Measurements from ENCODE around the gene BATF.

Gene BATF

DNA sequence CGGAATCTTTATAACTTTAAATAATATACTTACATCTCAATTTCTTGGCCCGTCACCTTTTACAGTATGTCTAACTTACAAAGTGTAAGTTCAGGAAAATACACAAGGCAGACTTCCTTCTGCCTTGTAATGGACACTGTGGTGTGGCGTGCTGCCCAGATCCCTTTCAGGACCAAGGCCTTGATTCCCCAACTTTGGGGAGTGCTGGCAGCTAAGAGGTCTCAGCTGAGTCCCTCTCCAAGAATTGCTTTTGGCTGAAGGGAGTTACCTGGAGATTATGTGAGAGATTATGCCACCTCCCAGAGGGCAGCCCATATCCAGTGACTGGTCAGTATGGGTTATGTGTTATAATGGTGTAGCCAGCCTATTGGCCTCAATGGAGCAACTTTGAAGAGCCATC, 21.2 kb upstream of the BATF start:
- DNase-seq (ENCODE audit: low read depth): no peak

DNA sequence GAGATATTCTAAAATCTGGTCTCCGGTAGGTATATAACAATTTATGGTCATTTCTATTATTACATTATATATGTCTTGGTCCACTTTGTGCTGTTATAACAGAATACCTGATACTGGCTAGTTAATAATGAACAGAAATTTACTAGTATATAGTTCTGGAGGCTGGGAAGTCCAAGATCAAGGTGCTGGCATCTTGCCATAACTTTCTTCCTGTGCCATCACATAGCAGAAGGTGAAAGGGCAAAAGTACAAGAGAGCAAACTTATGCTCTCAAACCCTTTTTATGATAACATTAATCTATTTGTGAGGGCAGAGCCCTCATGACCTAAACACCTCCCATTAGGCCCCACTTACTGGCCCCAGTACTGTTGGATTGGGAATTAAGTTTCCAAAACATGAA, 17.9 kb upstream of the BATF start:
- no peak for DNase-seq (ENCODE audit: low read depth)

DNA sequence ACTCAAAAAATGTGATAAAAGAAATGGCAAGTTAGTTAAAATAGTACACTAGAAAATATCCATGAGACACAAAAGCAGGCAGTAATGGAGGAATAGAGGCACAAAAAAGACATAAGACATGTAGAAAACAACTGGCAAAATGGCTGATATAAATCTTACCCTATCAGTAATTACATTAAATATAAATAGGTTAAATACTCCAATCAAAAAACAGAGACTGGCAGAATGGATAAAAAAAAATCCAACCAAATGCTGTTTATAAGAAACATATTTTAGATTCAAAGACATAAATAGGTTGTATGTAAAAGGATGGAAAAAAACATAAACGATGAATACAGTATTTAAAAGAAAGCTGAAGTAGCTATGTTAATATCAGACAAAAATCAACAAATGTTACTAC, 15.3 kb upstream of the BATF start:
- DNase-seq (ENCODE audit: low read depth): no peak

DNA sequence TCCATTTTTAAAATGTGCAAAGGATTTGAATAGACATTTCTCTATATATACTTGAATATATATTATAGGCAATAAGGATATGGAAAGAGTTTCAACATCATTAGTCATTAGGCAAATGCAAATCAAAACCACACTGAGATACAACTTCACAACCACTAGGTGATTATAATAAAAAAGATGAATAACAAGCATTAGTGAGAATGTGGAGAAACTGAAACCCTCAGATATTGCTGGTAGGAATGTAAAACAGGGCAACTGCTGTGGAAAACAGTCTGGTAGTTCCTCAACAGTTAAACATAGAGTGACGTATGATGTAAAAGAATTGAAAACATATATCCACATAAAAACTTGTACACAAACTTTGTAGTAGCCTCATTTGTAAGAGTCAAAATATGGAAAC, 11.7 kb upstream of the BATF start:
- no peak for DNase-seq (ENCODE audit: low read depth)

DNA sequence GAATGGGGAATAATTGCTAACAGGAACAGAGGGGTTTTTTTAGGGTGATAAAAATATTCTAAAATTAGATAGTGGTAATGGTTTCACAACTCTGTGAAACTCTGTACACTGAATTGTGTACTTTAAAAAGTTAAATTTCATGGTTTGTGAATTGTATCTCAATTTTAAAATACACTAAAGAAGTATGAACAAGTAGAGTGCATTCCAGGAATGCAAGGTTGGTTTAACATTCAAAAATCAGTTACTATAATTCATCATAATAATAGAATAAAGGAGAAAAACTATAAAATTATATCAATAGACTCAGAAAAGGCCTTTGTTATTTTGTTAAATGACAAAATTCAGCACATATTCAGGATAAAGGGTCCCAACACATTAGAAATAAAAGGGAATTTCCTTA, 11.1 kb upstream of the BATF start:
- no peak for DNase-seq (ENCODE audit: low read depth)

DNA sequence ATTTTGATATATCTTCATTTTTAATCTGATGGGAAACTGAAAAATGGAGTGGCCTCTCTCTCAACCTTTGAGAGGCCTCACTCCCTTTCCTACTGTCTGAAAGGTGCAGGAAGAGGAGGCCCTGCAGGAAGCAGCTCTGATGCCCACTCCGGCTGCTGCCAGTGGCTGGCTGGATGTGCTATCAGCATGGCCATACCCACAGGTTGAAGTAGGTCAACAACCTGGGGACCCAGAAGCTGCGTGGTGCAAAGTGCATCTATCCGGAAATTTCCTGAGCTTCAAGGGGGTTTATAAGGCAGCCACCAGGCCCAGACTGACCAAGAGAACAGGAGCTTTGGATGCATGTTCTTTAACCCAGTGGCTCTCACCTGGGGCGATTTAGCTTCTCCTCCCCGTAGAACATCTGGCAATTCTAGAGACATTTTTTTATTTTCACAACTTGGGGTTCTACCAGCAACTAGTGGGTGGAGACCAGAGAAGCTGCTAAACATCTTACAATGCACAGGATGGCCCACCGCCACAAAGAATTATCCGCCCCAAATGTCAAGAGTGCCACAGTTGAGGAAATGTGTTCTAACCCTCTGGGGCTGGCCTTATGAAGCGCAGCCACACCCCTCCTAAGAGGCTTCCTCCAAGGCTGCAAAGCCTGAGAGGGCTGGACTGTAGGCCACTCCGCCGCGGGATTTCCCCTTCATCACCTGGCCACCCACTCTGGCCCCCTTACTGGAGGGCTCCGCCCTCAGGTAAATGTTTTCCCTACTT, 8.2 kb upstream of the BATF start:
- no peak for DNase-seq (ENCODE audit: low read depth)

DNA sequence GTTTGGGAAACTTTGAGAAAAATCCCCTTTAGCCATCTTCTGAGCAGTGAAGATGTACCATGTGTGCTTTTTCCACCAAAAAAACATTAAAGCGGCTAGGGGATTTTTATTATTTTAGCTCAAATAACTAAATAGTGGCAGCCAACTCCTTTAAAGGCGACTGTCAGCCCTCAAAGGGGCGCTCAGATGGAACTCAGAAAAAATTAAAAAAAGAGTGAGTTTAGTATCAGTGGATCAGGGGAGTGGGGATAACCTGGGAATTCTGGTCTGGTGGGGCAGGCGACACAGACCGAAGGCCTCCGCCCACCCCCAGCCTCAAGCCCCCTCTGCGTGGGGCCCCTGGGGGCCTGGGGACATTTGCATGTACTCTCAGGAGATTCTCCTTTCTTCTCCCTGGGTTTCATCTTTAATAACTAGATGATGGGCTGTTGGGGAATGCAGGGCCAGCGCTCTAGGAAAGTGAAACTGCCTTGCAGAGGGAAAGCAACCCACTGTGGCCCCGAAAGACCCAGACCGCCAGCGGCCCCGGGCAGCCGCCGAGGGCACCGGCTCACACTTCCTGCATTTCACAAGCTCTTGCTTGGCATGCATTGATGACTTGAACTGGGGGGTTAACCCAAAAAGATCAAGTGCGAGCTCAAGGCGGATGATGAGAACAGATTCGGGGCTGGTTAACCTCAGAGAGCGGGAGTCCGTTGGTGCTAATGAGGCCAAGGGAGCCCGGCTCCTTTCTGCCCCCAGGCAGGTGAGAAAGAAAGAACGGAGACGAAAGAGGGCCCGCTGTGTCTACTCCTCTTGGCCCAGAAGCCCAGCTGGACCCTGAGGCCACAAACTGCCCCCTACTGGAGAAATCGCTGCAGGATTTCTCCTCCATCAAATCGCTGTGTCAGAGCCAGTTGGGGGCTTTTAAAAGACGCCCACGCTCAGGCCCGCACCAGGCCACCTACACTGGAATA, 7.3 kb upstream of the BATF start:
- no peak for DNase-seq (ENCODE audit: low read depth)

DNA sequence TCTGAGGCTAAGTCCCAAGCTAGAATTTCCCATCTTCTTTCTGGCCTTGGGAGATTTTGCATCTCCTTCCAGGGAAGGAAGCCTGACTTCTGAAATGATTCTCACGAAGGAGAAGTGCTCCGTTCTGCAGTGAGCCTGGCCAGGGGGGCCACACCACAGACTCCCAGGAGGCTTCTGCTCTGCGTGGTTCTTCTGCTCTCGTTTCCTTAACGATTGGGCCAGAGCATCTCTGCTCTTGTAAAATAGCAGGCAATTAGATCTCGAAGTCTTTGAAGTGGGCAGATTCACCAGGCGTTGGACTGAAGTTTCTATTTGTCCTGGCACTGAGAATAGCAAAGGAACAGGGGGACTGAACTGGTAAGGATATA, 6.7 kb upstream of the BATF start:
- no peak for DNase-seq (ENCODE audit: low read depth)

DNA sequence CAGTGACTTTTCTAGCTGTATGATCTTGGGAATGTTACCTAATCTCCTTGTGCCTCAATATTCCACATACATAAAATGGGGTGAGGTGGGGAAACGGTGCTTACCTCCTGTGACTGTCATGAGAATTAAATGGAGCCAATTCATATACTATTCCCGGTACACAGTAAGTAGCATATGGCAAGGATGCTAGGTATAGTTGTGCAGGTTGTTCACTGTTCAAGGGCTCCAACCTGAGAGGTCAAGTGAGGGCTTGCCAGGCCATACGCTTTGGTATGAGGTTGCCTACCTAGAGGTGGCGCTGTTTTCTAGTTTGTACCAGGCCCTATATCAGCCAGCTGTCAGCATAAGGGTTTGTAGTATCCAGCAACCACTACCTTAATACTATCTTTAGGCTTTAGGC, 3.6 kb upstream of the BATF start:
- DNase-seq (ENCODE audit: low read depth): no peak

DNA sequence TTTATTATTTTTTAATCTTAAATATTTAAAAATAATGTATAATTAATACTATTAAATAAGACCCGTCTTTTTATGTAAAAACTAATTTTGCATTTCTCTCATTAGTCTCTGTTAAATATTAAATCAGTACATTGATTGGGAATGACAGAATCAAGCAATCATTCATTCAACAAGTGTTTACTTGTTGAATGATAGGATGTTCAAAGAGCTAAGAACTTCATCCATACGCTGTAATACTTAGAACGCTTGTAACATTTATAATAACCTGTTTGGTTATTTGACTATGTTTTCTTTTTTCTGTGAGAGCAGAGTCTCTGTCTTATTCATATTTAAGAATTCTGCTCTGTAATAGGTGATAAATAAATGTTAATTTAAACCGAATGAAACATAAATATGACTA, 2.9 kb upstream of the BATF start:
- DNase-seq (ENCODE audit: low read depth): no peak

DNA sequence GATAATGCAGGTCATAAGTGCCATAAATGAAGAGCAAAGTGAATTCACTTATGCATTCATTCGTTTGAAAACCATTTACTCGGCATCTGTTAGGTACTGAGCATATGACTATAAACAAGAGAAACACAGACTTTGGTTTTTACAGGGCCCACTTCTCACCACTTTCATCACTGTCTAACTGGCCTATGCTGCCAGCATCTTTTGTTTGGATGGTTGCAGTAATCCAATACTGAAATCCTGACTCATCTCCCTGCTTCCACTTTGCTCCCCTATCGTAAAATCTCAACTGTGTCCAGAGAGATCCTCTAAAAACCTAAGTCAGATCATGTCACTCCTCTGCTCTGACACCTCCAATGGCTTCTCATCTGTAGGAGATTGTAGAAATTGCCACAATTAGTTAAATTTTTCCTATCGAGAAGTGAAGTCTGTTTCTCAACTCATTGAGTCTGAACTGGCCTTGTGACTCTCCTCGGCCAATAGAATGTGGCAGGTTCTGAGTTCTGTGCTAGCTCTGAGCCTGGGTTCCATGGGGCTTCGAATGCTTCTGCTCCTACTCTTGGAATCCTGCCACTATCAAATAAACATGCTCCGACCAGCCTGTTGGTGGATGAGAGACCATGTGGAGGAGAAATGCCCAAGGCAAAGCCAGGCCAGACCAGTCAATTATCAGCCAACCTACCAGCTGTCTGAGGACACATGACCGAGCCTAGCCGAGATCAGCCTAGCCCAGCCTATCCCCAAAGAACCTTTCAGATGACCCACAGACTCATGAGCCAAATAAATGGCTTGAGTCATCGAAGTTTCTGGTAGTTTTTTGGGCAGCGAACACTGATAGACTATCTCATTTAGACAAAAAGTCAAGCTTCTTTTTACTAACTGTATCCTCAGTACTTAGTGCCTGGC, 2.2 kb upstream of the BATF start:
- no peak for DNase-seq (ENCODE audit: low read depth)

DNA sequence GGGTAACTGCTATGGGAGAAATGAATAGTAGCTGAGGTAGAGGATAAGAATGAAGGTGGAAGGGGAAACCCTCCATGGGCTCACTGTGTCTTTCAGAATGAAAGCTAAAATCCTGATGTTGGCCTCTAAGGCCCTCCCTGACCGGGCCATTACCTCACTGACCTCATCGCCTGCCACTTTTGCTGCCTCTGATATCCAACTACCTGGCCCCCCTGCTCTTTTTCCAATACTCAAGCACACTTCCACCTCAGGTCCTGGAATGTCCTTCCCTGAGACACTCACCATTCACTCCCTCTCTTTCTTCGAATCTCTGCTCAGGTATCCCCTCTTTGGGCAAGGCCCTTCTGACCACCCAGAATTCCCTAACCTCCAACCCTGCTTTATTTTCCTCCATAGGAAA, 1.4 kb upstream of the BATF start:
- DNase-seq (ENCODE audit: low read depth): no peak

DNA sequence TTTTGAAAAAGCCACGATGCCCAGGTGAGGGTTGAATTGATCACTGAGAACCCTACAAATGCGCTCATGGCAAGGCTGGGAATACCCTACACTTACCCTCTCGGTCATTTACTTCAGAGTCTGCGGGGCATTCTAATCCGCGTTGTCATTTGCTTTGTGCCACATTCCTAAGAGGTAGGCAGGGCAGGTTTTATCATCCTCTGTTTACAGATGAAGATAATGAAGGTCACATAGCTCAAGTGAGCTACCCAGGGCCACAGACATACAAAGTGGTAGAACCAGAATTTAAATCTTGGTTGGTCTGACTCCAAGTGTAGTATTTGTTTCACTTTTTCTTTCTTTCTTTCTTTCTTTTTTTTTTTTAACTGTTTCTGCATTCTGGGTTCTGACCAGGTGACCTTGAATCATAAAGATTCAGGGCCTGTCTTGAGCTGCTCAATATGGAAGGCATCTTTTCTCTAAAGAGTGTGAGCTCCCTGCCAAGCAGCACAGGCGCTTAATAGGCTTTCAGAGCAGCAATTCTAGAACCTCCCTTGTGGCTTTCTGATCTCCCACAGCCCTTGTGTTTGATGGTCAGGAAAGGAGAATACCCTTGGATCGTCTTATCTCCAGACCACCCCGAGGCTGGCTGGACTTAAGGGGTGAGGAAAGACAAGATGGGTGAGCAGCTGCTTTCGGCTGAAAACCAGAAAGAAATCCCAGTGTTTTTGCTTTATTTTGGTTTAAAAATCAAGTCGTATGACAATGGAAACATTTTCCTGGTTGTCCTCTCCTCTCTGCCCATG, 662 bp upstream of the BATF start:
- no peak for DNase-seq (ENCODE audit: low read depth)

DNA sequence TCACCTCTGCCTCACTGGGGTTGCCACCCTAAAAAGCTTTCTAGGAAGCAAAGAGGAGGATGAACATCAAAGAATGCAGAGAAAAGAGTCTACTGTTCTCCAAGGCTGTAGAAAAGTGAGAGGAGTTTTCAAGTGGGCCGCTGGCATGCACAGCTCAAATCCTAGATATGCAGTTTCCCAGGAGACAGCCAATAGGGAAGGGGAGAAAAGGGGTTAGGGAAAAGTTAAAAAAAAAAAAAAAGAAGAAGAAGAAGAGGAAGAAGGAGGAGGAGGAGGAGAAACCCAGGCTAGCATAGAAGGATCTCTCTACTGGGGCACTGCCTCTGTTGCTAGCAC, 682 bp downstream of the BATF start:
- DNase-seq (ENCODE audit: low read depth): no peak

DNA sequence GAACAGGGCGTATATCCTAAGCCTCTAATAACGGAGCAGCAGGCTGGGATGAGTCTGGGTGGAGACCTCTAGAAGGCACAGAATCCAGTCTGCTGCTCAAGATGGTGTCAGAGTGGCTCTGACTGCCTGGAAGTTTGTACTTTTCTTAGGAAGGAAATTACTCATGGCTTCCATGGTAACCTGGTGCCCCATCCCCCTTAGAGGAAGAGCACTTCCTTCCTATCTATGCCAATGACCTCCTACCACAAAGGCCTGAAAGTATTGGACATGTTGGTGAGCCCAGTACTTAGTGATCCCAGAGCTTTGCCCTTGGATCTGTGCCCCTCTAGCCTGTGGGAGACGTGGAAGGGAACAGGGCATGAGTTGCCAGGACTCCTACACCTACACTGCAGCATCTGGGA, 1.5 kb downstream of the BATF start:
- DNase-seq (ENCODE audit: low read depth): no peak

DNA sequence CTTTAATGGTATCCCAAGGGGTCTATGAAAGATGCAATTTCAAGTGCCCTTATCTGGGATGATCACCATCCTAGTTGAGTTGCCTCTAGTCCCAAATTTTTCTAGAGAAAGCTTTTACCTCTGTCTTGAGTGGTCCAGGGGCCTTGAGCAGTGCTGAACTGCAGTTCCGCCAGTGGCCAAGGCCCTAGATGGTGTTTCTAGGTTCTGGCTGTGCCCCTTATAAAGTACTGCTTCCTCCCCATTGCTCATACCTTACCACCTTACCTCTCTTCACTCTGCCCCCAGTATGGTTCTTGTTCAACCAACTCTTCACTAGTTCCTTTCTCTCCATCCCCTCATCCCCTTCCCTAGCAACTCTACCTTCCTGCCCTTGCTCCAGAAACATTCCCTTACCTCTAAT, 3.7 kb downstream of the BATF start:
- DNase-seq (ENCODE audit: low read depth): no peak

DNA sequence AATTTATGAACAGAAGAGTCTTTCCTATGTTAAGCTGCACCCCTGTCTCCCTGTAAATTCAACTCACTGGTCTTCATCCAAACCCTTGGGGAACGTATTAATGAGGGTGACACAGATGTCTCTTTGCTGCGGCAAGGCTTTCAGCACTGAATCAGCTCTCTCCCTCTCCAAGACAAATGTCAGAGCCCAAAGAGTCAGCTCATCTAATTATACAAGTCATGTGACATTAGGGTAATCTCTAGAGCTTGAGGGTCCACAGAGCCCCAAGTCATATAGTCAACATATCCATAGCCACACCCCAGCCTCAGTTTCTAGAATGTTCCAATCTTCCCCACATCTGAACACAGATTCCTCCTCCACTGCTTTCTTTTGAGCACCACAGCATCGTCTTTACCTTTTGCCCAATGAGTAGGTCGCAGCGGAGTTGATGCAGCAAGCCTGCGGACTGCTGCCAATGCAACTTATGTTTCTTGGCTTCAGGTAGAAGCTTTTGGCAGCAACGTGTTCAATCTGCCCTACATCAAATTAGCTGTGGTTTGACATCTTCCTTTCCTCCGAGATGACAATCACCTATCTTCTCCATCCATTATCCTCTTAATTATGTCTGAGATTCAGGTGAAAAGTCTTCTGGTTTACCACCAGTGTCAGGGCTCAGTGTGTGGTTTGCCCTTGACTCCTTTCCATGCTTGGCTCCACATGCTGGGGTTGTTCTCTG, 5.3 kb downstream of the BATF start:
- DNase-seq (ENCODE audit: low read depth): no peak

DNA sequence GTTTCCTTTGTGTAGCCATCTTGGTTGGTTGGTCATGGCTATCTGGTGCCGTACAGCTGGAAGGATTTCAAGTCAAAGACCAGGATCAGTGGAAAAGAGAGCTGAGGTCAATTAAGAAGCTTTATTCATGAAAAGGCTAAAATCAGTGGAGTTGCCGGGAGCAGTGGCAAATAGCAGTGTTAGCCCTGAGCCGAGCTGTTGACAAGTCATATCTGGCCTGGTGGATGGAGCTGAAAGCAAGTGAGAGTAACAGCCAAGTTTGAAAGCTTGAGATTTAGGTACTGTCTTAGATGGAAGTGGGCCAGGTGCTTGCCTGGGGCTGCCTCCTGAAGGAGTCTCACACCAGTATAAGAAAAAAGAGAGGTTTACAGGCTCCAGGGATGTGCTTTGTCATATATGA, 9.0 kb downstream of the BATF start:
- DNase-seq (ENCODE audit: low read depth): no peak

DNA sequence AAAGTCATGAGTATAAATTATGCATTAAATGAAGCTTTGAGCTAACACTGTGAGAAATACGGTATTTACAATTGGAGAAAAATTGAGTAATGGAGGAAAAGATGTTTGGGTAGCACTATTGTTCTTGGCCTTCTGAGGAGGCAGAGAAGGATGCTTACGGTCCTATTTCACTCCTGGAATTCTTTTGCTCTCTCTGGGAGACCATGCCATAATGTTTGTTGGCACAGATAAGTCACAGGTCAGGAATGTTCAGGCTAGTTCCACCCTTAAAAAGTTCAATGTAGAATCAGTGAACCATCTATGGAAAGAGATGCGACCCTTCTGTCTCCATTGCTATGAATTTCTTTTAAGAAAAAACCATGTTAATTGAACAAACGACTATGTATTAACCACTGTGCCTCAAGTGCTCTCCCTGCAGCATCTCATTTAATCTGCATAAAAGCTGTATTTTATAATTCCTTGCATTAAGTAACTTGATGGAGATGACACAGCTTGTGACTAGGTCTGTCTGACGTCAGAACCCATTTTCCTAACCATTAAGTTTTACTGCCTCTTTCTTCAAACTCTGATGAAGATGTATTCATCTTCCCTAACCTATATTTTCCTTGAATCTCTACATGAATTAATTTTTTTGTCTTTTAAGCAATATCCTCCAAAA, 9.5 kb downstream of the BATF start:
- DNase-seq (ENCODE audit: low read depth): no peak

DNA sequence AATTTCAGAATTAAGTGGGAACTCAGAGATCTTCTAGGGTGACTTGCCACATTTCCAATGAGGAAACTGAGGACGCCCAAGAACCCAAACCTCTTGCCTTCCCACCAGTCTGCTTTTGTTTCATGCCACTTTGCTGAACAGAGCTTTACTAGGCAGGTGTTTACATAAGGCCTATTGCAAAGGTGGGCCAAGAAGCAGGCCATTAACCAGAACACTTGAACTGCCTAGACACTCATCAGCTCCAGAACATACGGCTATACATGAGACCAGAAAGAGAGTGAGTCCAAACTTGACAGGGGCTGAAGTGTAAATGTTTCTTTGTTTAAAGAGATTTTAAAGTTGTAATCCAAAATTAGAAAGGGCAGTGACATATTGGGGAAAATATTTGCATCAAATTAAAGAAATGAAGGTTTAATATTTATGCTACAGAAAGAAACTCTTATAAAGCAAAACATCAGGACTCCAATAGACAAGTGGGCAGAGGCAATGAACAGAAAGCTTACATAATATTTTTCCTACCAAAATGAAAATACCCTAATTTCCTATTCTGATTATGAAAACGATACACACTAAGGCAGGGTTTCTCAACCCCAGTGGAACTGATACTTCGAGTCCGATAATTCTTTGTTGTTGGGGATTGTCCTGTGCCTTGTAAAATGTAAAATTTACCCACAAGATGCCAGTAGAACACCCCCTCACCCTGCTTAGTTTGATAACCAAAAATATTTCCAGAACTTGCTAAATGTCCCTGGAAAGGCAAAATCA, 11.7 kb downstream of the BATF start:
- DNase-seq (ENCODE audit: low read depth): no peak
